ENCODE results near the gene PLEKHF1. TPM values are rescaled to one million over a fixed set of nuclear protein-coding genes. Genes with fewer than 3 reads are reported as not detected.

The PLEKHF1 gene
- total RNA-seq, 1 donor from 2014 or later = 3.6 TPM

DNA sequence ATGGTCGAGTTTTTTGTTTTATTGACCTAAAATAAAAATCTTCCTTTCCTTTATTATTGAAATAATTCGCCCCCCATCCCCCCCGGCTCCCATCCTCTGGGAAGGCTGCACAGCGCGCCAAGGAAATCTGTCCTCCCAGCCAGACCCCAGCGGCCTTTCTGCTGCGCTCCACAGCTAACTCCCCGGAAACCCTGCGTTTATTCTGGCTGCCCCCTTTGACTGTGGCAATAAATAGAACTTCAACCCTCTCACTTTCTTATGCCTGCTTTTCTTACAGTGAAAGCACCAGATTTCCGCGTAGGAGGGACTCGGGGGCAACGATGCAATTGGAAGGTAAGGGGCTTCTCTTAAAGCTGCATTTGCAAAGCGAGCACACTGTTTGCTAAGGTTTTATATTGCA is 59.5 kb downstream of the PLEKHF1 start:
- DNase-seq (ENCODE audit: low read depth in 2 of 2) = no peak

Other genes with a start within 250 kb of the PLEKHF1 start
- gene VSTM2B, start 139.5 kb upstream of the PLEKHF1 start, total RNA-seq = not detected in 2 replicates
- 45.3 and 50.0 TPM in 2 replicates for gene POP4, start 59.2 kb upstream of the PLEKHF1 start, total RNA-seq
- gene C19orf12, start 49.8 kb downstream of the PLEKHF1 start, total RNA-seq = 11.1 and 18.8 TPM in 2 replicates
- gene CCNE1, start 146.5 kb downstream of the PLEKHF1 start, total RNA-seq = 2.6 TPM in 2 replicates